GM23248 (cell line): Measurements from ENCODE around the gene VAV2.

Experiments
- EZH2 ChIP-seq: fragments of 200-600 bp; sonication (generic); IDR thresholded peaks from 2 replicates; pipeline ENCODE4 v1.6.1; 2018; ENCODE audit warnings: antibody characterized with exemption, mild to moderate bottlenecking; ENCODE audit not compliant: insufficient read depth, poor library complexity, severe bottlenecking
- EZH2phosphoT487 ChIP-seq: fragments of 200-600 bp; sonication (generic); IDR thresholded peaks from 2 replicates; pipeline ENCODE4 v1.6.1; 2018; ENCODE audit warnings: antibody characterized with exemption, moderate library complexity, mild to moderate bottlenecking, low read depth; ENCODE audit not compliant: insufficient read depth

GRCh38 chr9:133803745-133804144 lies 188.4 kb downstream of the VAV2 start:
- TF ChIP-seq EZH2phosphoT487 (no peak), EZH2 (no peak)
